Measurements from ENCODE around the gene ASPSCR1.

Gene ASPSCR1

DNA sequence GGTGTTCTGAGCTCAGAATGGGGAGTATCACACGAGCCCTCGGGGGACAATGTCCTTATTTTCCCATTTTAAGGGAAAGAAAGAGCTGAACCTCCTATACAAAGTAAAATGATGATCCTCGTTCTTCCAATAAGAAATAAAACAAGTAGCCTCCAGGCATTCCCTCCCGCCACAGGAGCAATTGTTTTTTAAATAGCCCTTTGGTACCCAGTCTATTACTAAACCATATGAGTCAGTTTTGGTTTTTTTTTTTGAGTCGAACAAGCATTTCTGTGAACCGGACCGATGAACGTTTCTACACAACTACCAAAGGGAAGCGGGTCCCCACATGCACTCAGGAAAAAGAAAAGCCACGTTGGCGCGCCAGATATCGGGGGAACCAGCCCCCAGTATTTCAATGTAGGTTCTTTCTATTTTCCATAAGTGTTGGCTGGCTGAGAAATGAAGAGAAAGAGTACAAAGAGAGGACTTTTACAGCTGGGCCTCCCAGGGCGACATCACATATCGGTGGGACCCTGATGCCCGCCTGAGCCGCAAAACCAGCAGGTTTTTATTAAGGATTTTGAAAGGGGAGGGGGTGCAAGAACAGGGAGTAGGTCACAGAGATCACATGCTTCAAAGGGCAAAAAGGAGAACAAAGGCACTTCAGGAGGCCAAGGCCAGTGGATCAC, 63.9 kb downstream of the ASPSCR1 start:
- no peak for DNase-seq (ENCODE audit: low read depth)

GRCh38 chr17:82042649-82043048, 65.2 kb downstream of the ASPSCR1 start:
- DNase-seq (ENCODE audit: low read depth): no peak

GRCh38 chr17:82043507-82043906, 66.1 kb downstream of the ASPSCR1 start:
- no peak for DNase-seq (ENCODE audit: low read depth)

DNA sequence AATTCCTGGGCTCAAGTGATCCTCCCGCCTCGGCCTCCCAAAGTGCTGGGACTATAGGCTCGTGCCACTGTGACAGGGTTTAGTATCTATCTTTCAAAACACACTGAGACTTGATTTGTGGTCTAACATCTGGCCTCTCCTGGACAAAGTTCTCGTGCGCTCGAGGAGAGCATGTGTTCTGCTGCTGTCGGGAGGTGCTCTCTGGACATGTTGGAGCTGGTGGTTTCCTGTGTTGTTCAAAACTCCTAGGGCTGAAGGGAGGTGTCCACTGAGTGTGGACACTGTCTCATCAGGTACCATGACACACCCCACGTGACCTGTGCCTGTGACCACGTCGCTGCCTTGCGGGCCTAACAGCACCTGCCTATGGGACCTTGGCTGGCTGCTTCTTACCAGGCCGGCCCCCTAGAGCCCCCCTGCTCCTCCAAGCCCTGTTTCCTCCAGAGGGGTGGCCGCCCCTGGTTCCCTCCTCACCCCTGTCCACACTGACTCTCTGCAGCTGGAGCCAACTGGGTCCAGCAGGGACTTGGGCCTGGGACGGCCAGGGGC, 68.6 kb downstream of the ASPSCR1 start:
- no peak for DNase-seq (ENCODE audit: low read depth)

GRCh38 chr17:82046903-82047302, 69.5 kb downstream of the ASPSCR1 start:
- no peak for DNase-seq (ENCODE audit: low read depth)

DNA sequence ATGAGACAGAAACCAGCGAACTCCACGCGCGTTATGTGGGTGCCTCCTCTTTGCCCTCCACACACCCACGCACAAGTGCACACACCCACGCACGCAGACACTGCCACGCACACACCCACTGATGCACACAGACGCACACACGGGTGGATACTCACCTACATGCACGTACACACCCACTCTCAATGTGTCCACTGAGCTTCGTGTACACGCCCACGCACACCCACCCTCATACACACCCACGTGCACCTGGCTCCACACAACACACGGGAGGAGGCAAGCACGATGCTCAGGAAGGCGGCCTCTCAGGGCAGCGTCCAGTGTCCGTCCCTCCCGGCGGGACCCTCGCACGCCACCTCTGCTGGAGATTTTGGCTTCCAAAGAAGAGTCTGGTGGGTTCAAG, 70.0 kb downstream of the ASPSCR1 start:
- no peak for DNase-seq (ENCODE audit: low read depth)

GRCh38 chr17:82047914-82048570, 70.6 kb downstream of the ASPSCR1 start:
- no peak for DNase-seq (ENCODE audit: low read depth)

DNA sequence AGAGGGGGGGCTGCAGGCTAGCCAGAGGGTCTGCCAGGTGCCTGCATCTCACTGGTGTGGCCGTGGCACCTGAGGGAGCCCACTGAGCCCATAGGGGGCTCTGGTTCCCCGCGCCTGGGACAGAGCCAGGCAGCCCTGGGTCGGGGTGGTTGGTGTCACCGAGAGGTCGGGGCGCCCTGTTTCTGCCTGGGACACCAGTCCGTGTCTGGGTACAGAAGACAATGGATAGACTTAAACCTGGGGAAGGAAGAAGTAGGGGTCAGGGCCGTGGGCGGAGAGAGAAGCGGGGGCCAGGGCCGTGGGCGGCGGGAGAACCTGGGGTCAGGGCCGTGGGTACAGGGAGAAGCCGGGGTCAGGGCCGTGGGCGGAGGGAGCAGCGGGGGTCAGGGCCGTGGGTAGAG, 71.1 kb downstream of the ASPSCR1 start:
- no peak for DNase-seq (ENCODE audit: low read depth)

DNA sequence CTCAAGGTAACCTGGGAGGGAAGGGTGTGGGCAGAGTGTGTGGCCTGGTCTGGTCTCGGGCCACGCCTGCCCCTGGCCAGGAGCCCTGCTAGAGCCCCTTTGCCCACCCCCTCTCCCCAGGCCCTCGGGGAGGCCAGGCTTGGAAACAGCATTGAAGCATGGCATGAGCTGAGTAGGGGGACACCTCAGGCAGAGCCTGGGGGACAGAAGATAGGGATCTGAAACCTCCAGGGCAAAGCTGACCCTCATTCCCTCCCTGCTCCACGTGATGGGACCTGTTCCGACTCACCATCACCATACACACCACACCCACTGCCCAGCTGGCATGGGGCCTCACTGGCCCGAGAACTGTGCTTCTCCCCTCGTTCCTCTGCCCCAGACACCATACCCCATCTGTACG, 71.7 kb downstream of the ASPSCR1 start:
- no peak for DNase-seq (ENCODE audit: low read depth)

GRCh38 chr17:82049521-82049971, 72.1 kb downstream of the ASPSCR1 start:
- no peak for DNase-seq (ENCODE audit: low read depth)

DNA sequence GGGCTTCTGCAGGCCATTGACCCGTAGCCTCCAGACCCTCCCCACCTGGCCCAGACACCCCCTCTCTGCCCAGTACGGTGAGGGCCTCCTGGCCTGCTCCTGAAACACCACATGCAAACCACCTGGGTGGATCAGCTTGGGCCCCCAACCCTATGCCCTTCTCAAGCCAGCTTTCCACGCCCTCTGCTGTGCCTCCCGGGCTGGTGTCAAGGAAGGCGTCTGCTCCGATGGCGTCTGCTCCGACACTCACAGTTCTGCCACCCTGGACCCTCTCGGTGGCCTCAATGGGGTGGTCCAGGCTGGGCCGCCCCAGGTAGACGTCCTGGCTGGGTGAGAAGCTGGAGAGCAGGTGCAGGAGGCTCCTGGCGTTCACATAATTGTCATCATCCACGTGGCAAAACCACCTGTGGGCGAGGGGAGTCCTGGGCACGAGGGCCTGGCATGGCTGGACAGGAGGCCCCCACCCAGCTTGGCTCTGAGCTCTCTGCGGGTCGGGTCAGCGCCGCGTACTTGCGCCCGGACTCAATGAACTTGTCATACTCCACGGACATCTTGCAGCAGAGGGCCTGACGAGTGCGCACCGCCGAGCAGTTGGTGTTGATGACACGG, 72.8 kb downstream of the ASPSCR1 start:
- no peak for DNase-seq (ENCODE audit: low read depth)

DNA sequence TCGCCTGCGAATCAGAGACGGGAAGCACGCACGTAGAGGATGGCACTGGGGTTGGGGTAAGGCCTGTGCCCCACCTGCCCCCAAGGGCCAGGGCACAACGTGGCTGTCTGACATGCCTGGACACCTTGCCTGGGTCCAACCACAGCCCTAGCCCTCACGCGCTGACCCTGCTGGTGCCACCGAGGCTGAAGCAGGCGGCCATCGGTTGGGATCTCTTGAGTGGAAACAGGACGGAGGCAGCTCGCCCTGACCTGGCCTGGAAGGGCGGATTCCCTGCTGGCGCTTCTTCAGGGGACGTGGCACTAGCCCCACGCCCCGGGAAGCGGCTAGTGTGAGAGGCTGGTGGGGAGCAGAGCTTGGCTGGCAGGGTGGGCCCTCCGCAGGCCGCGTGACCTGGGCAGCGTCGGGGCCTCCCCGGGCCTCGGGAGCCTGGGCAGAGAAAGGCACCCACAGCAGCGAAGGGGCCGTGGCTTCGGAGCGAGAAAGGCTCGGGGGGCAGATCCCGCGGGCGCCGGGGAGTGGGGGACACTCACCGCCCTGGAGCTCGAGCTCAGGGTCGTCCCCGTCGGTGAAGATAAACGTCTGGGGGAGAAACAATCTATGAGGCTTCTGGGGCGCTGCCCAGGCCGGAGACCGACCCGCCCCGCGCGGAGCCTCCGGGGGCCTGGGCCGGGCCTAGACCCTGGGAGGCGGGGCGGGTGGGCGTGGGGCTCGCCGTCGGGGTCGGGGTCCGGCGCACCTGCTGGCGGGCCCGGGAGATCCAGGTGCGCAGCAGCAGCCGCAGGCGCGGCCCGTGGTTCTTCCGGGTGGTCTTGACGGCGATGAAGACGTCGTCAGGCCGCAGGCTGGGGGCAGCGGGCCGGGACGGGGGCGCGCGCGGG, 73.6 kb downstream of the ASPSCR1 start:
- no peak for DNase-seq (ENCODE audit: low read depth)

DNA sequence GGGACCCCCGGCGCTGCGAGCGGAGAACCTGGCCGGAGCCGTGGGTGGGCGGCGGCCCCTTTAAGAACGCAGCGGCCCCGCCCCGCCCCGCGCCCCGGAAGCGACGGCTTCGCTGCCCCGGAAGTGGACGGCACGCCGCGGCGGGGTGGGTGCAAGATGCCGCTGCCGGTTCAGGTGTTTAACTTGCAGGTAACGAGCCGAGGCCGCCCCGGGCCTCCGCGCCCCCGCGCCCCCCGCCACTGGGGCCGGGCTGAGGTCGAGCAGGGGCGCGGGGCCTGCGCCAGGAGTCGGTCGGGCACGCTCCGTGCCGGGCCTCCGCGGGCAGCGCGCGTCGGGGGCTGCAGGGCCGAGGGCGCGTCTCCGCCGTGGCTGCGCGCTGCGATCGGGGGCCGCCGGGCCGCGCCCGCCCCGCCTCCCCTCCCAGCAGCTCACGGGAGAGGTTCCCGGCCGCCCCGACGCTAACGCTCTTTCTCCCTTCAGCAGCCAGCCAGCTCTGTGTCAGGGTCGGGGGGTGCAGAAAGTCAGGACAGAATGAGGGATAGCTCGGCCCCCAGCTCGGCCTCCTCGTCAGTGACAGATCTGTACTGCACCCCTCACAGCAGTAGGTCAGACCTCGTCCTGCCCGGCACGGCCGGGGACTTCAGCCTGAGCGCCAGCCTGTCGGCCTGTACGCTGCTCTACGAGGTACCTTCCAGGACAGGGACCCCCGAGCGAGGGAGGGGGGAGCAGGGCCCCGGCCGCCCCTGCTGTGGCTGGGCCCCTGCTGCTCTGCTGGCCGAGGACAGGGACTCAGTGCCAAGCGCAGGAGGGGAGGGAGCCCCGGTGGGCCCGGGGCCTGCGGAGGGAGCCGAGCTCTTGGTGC, 74.6 kb downstream of the ASPSCR1 start, which contains the start of the genes GPS1 and RFNG:
Gene GPS1 (plus strand): TSS at position 123 of the 862 bp plus-strand sequence. CDS start 34 bp downstream, at position 157.
Gene RFNG (minus strand): TSS at position 36 of the 862 bp plus-strand sequence. CDS start 45 bp downstream, outside the sequence.
- no peak for DNase-seq (ENCODE audit: low read depth)

DNA sequence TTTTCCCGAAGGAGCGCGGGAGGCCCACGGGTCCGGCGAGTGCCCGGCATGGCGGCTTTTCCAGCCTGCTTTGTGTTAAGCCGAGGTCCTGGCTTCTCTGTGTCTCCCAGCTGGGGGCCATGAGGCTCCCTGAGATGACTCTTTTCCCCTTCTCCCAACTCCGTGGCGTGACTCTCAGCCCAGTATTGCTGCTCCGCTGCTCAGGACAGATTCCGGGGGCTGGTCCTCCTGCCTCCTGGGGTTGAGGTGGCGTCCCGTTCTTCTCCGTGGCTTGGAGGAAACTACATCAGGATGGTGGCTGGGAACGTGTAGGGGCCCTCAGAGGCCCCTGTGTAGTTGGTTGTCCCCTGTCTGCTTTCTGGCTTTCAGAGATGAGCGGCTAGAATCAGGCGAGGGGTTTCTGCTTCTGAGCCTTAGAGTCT, 75.2 kb downstream of the ASPSCR1 start:
- no peak for DNase-seq (ENCODE audit: low read depth)

DNA sequence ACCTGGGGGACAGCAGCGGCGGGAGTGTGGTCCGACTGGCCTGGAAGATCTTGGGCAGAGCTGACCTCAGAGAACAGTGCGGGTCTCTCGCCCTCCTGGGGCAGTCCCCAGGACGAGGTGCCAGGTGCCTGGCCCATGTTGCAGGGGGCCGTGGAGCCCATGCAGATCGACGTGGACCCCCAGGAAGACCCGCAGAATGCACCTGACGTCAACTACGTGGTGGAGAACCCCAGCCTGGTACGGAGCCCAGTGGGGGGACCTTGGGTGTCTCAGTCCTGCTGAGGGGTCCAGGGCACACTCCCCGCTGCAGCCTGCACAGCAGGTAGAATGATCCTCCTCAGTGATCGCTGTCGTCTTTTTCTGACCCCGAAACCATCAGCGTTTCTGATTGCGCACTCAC, 75.7 kb downstream of the ASPSCR1 start:
- no peak for DNase-seq (ENCODE audit: low read depth)

DNA sequence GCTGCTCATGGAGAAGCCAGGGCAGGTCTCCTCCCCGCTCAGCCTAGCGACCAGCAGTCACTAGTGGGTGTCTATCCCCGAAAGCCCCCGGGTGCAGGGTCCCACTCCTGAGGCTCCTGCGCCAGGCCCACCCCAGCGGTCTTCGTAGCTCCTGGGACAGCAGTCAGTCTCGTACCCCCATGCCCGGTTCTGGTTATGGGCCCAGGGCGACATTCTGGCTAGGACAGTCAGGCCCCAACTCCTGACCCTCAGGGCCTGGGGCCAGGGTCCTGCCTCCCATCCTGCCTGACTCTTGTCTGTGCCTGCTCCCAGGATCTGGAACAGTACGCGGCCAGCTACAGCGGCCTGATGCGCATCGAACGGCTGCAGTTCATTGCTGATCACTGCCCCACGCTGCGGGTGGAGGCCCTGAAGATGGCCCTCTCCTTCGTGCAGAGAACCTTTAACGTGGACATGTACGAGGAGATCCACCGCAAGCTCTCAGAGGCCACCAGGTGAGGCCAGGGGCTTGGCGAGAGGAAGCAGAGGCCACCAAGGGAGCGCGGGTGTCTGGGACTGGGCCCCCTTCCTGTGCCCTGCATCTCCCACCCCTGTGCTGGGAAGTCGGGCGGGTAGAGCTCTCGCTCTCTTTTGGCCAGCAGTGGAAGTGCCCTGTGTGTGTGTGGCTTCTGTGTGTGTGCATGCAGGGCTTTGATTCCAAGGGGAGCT, 76.3 kb downstream of the ASPSCR1 start:
- DNase-seq (ENCODE audit: low read depth): no peak

DNA sequence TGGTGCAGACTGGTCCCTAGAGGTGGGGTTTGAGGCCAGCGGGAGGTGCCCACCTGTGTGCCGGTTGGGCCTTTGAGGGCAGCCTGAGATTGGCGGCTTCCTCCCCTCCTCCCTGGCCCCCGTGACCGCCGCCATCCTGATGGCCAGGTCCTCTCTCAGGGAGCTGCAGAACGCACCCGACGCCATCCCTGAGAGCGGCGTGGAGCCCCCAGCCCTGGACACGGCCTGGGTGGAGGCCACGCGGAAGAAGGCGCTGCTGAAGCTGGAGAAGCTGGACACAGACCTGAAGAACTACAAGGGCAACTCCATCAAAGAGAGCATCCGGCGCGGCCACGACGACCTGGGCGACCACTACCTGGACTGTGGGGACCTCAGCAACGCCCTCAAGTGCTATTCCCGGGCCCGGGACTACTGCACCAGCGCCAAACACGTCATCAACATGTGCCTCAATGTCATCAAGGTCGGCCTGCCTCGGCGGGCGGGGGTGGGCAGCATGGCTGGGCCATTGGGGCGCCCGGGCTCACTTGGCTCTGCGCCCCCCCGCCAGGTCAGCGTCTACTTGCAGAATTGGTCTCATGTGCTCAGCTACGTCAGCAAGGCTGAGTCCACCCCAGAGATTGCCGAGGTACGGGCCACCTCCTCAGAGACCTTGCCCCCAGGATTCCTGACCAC, 77.1 kb downstream of the ASPSCR1 start:
- no peak for DNase-seq (ENCODE audit: low read depth)

DNA sequence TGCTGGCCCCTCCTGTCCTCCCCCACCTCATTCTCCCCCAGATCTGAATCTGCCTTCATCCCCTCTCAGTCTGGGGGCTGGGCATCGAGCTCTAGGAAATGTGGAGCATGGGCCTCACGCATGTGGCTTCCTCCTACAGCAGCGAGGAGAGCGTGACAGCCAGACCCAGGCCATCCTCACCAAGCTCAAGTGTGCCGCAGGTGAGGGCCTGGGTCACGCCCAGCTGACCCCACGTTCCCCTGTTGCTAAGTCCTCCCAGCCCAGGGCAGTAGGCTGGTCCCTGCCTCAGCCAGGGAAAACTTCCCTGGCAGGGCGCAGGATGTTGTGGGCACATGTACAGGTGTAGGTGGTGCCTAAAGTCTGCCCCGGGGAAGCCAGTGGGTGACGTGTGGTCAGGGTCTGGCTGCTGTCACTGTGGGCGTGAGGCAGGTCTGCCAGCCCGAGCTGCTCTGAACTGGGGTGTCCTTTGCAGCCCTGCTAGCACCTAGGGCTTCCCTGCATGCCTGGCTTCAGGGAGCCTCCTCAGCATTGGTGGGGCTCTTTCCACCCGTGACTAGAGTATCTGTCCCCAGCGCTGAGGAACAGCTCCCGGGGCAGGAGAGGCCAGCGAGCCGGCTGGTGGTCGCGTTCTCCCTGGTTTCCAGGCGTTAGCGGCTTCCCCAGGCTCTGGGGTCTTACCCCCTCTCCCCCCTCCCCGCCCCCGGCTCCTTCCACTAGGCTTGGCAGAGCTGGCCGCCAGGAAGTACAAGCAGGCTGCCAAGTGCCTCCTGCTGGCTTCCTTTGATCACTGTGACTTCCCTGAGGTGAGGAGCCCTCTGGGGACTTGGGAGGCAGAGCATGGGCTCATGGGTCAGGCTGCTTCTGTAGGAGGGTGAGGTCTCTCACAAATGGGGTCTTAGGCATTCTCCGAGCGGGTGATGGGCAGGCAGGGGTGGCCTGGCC, 77.9 kb downstream of the ASPSCR1 start:
- DNase-seq (ENCODE audit: low read depth): no peak

Data from CMK (cell line).